Kidney tubule cell (primary cell): ENCODE results near the gene DRGX.
A peak's percentile ranks its signal among the peaks of the same experiment; 100 is the strongest.

ENCODE experiments used
- DNase-seq: peaks from one replicate; pipeline ENCODE4 v3.0.0-alpha.2; 2018; ENCODE audit warnings: low spot score

DRGX gene

DNA sequence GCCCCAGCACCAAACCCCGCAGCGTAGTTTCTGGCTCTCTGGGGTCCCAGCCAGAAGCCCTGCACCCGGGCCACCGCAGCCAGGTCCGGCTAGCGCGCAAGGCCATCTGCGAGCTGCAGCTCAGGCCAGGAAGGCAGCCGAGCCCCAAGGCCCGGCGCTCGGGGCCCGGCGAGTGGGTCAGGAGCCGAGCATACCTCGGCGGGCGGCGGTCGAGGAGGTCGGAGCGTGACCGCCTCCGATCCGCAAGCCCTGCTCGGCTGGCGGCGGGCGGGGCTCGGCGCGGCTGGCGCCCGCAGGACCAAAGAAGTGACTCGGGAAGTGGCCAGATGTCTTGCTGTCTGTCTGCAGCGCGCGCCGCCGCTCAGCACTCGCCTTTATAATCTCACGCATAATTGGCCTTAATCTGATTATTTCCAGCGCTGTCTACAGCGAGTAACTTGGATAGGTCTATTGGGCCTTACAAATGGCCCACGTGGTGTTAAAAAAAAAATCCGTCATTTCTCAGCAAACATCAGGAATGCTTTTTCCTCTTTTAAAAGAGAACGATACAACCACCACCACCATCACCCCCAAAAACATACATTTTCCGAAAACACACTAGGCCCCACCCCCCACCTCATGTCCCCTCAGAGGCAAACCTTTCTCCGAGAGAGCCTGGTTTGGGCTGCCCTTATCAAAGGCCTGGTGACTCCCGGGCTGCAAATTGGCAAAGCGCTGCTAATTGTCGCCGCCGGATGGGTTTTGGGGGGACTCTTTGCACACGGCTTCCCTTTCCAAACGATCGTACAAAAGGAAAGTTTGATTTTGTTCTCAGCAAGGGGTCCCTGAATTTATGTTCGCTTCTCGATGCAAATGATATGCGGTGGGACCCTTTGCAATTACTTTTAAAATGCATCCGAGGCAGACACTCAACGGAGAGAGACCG is at the start of gene DRGX:
DRGX (minus strand) TSS at position 349 of the 925 bp plus-strand sequence. CDS start 649 bp downstream, outside the sequence.
- DNase-seq, result no peak

DNA sequence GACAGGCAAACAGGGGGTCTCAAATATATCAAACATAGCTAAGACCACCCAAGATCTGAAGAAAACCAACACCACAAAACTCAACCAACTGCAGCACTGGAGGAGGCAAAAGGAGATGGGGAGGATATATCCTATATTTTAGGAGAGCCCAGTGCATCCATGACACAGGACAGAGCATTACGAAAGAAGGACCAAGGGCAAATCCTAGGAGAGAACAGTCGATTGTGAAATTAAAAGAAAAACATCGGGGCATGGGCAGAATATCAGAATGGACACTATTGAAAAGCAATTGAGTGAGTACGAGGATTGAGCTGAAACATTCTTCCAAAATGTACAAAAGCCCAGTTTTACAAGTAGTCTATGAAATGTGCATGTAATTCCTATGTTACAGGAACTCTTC is 48.5 kb upstream of the DRGX start:
- DNase-seq, result no peak

DNA sequence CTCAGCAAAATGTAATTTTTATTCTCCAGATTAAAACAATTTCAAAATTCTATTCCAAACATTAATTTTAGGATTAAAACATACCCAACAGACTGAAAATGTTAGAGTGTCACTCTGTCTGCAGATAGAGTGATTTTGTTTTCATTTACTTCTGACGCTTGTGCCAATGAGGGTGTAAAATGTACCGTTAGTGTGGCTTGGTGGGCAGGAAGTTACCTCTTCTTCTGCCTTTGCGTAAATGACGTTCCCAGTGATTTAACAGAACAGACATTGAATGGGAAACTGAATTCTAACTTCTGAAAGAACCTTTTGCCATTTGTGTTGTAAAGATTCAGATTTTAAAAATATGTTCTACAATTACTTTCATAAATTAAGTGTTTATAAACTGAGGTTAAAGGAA is 47.0 kb upstream of the DRGX start:
- DNase-seq, result no peak

DNA sequence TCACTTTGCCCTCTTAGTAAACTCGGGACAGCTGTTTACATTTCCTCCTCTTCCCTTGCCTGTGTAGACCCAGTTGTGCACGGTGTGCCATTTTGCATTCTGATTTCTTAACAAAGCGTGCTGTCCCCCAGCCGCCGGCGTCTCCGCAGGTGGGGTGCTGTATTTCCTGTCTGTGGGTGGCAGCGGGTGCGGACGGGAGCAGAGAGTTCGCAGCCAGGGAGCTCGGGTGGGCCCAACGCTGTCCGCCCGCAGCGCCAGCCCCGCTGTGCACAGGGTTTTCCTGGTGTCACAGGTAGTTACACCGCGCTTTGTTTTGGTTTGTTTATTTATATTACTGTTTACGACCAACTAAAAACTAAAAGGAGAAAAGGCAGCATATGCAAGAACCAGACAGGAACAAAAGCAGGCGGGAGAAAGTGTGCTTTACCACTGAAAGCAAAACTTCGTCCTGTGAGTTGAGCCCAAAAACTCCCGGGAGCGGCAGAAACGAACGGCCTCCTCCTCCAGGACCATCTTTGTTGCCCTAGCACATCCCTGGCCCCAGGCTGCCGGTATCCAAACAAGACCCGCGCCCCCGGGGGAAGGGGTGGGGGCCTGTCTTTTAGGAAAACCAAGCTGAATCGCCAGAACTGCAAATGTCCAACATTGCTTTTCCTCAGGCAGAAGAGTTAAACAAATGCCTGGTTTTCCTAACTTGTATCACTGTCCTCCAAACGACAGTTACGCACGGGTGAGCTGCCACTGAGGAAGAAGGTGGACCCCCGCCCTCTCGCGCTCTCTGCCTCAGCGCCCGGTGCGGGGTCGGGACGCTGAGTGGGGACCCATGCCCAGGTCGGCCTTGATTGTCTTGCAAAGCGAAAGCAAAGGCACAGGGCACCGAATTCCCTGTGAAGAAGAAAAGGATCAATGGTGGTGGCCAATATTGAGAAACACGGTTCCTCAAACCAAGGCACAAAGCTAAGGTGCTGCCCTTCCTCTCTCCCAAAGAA is 45.9 kb upstream of the DRGX start:
- DNase-seq, result no peak

DNA sequence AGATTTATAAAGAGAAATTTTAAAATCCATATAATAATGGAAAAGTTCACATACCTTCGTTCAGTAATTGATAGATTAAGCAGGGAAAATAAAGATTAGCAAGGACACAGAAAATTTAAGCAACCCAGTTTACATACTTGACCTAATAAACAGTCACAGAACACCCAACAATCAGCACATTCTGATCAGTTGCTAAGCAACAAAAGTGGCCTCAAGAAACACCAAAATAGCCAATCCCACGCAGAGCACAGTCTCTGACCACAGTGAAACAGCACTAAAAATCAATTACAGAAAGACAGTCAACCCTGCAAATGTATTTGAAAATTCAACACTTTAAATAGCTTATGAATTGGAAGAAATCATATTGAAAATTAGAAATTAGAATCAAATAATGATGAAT is 39.3 kb upstream of the DRGX start:
- DNase-seq, result no peak

DNA sequence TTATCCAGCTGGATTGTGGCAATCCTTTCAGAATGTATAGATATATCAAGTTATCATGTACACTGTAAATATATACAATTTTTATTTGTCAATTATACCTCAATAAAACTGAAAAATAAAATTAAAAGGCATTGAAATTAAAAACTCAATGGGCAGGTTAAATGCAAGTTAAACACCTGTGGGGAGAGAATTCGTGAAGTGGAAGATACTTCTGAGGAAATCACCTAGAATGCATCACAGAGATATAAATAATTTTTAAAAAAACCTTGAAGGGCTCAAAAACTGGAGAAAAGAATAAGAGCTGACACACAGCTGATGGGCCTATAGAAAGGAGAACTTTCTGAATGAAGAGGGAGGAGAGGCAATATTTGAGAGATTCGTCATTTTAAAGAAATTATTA is 37.2 kb upstream of the DRGX start:
- DNase-seq, result no peak

DNA sequence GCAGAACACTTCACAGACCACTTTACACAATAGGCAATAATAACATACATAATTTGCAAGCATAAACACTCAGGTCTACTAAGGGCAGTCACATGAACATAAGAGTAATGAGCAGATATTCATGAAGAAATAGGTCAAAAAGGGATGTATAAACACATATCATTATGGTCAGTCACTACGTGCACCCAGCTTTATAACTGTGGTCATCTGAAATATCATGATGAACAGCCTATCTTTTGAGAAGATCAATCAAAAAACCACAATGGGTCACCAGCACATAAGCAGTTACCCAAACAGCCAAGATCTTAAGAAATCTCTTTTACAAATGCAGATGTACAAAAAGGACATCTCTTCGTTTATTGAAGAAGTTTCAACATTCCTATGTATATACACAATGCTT is 35.5 kb upstream of the DRGX start:
- no peak for DNase-seq

DNA sequence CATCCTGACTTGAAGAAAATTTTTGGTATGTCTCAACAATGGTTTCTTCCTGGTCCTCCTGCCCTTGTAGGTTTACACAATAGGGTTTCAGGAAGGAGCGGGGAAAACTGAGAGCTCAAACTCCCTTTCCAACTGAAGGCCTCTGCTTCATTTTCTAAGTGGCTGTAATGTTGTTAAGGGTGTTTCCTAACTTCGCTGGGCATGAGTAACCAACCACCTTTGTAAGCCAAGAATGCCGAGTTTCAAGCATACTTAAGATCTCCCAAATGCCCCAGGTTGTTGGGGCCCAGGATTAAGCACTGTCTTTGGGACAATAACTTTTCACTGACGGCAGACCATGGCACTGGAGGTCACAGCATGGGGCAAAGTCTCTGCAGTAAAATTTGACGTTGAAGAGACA is 33.6 kb upstream of the DRGX start:
- DNase-seq, result no peak

DNA sequence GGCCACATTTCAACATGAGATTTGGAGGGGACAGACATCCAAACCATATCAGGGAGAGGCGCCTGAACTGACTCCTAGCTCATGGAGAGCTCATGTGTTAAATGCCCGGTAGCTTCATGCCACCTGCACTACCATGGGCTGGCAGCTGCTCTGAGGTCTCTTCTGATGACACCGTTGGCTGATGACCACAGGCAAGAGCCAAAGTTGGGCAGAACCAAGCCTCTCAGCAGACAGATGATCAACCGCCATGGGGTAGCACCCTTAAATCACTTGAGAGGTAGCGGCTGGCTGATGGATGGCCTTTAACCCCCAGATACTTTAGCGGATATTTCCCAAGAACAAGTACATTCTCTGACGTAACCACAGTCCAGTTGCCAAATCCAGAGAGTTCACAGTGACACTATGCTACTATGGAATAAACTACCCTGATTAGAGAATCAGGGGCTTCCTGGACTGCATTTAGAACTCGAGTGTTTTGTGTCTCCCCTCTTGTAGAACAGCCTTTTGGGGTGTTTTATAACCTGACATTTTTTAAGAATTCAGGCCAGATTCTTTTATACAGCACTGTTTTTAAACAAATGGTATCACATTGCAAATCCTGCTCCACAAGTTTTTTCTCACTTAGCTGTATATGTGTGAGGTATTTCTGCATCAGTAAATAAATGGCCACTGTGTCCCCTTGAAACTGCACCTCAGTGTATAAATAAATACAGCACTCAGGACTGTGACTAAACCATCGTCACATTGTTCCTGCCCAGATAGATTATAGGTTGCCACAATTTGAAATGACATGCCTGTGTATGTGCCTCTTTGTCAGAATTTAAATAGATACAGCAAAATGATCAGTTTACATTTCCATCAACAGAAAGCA is 30.8 kb upstream of the DRGX start:
- DNase-seq, result no peak

DNA sequence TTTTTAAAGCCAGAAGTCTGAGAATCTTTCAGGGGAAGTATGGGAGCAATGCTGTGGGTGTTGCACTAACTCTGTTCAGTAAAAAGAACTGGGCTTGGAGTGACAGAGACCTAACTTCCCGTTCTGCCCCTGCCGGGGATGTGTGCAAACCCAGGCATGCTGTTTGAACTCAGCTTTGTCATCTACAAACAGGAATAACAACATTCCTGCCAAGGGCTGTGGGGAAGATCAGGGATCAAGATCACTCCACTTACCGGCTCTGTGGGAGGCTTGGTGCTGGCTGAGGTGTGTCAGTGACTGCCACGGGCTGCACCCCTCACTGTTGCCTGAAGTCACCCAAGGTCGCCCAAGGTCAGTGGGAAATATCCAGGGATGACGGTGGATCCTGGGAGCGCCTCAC is 23.1 kb upstream of the DRGX start:
- DNase-seq, result peak; percentile 72

DNA sequence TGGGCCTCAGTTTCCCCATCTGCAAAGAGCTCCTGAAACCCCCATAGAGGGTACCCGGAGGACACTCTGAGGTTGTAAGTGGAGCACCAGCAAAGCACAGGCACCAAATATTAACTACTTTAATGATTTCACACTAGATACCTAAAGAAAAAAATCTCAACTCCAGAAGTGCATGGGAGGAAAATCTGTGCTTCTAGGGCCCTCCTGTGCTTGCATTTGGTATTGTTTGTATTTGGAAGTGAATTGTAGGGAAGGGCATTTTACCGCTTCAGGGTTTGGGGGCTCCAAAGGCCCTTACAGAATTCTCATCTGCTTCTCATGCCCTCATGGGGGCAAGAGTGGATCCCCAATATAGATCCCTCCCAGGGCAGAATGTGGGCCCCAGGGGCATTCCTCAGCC is 22.4 kb upstream of the DRGX start:
- DNase-seq, result no peak

DNA sequence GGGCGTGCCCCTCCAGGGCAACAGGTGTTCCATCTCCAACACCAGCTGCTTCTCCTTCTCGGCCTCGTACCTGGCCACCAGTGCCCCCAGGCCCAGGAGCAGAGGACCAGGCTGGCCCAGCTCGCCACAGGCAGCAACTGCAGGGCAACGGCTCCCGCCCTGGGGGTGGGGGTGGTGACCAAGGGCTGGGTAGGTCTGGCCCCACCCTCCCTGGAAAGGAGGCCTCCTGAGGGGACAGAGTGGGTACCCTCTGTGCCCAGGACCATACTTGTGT is 22.1 kb upstream of the DRGX start:
- DNase-seq, result no peak

DNA sequence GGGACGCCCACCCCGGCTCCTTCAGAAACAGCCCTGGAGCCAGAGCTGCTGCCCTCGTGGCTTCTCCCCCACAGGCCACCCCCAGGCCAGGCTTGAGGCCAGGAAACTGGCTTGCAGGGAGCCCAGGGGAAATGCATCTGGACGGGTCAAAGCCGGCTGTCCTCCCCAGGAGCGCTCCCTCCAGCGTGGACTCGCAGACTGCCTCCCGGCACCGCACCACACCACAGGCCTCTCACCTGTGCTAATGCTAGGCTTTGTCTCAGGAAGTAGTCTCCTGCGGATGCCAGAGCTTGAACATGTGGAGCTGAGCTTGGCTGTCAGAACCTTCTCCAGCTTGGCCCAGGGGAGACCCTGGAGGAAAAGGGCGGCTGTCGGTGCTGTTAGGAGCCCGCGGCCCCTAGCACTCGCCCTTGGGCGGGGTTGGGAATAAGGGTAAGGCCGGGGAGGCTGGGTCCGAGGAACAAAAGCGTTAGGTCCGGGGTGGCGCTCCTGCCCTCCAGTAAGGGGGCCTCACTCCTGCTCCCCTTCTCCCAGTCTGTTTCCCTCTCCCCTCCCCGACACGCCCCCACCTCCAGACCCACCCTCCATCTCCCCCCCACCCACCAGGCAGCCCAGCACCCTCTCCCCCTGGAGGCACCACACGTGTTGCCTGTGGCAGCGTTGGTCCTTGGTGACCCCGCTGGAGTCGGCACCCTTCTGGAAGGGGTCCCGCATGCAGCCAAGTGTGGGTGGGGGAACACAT is 21.6 kb upstream of the DRGX start:
- no peak for DNase-seq

DNA sequence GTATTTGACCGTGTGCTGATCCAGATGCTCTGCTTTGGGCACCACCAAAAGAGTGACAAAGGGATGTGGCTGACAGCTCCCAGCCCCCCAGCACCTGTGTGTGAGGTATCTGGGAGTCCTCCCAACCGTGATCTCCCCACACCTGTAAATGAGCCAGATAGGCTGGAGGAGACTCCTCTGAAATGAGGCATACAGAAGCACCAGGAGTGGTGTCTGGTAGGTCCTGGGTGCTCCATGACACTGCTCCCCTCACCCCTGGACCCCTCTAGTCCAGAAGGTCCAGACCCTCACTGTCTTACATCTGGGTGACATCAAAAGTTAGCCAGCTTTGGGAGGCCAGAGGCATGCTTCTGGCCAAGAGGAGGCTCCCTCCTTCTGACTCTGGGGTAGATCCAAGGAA is 20.0 kb upstream of the DRGX start:
- no peak for DNase-seq

DNA sequence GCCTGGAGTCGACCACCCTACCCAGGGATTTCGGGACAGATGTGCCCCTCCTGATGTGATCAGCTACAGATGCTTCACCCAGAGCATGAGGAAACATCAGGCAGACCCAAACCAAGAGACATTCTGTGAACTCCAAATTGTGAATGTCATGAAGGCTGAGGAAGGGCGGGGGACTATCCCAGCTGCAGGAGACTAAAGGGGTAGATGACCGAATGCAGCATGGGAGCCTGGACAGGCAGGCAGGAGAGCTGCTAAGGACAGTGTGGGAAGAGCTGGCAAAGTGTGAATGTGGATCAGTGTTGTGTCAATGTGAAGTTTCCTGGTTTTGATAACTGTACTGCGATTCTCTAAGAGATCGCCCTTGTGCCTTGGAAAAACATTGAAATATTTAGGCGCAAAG is 19.2 kb upstream of the DRGX start:
- no peak for DNase-seq

DNA sequence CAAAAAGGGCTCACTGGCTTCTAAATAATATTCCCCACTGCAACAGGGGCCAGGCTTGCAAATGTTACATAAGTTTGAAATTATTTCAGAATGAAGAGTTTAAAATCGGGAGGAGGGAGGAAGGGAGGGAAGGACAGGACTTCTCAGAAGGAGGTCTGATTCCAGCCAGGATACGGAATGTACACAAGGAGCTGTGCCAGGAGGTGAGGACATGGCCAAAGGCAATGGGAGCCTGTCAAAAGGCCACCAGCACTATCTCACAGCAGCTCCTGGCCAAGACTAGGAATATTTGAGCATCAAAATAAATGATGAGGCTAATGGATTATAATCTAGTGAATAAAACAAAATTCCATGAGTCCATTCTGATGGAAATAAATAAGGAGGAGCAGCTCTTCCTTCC is 18.6 kb upstream of the DRGX start:
- DNase-seq, result no peak

DNA sequence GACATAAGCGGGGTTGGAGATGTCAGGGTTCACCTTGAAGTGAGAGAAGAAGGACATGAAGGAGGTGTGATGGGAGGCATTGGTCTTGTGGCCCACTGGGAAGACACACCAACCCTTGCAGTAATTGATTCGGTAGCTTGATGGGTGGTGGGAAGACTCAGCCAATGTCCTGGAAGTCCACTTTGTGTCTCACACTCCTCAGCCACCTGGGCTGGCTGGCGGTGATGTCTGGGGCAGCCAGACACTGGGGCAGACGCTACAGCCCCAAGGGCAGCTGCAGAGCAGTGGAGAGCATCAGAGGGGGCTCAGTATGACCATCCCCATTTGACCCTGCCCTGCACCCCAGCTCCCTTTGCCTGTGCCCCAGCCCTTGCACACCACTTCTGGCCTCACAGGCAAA is 16.7 kb upstream of the DRGX start:
- DNase-seq, result no peak

DNA sequence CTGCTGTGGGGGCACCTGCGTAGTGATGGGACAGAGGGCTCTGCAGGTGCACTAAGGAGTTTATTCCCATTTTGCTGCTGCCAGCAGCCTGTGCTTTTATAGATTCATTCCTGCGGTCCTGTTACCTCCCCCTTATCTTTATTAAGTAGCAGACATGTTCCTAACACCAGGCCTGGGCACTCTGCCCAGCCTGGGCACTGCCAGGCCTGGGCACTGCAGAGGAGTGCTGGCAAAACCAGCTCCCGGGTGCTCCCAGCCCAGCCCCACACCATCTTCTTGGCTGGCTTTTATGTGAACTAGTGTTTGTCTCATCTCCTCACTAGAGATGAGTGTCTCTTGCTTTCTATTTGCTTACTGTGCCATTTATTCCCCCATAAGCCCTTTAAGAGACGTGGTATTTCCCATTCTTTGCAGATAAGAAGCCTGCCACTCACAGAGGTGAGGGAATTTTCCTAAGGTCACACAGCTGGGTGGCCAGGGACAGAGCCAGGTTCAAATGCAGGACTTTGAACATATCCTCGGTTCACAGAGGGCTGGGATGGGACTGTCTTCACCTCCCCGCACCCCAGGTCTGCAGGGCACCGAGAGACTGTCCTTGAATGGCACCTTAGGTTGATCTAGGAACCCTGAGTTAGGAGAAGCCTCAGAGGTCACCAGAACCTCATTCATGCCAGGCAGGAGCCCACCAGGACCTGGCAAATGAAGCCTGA is 14.6 kb upstream of the DRGX start:
- DNase-seq, result no peak

DNA sequence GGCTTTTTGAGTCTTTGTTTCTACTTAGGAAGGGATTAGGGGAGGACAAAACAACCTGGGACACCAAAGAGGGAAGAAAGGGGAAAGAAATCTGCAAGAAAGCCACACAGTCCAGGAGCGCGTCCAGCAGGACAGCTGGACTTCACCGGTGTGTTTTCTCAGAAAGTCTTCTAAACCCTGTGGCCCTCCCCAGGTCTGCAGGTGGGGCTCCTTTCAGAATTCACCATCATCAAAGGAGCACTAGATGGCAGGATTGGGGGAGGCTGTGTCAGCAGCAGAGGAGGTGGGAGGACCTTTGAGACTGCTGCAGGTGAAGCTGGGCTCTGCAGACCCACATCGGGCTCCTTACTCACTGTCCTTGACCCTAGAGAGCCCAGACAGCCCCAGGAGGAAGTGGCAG is 13.9 kb upstream of the DRGX start:
- no peak for DNase-seq

DNA sequence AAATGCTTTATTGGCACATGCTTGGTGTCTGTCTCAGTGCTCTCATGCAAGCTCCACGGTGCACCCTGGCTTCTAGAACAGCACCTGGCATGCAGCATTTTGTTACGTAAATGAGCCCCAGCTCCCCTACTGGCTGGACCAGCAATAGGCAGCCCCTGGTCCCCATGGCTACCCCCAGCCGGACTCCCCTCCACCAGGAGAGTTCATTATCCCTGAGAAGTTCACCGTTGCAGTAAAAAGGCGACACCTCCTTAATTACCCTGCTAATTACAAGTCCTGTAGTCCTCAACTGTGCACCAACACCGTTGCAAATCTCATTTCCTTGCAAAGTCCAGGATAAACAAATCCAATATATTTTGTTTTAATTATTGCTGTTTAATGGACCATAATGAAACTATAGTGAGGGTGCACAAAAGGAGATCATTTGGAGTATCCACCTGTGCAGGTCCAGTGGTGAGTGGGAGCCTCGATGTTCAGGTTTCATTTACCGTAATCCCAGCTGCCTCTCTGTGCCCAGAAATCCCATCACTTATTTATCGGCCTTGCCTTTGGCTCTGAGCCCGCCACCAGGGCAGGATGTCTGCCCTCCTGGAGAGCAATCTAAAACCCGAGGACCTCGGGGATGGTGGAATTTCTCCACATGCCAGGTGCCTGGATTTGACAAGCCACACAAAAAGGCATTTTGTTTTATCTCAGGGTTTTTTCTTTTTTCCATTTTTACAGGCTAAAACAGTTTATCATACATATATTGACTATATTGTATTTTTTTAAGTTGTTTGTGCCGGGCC is 12.8 kb upstream of the DRGX start:
- peak; percentile 17 for DNase-seq
